H1 (cell line): ENCODE results near the gene OR10G2. TPM values are rescaled to one million over a fixed set of nuclear protein-coding genes. Genes with fewer than 3 reads are reported as not detected.

Experiments
- CTCF ChIA-PET: fragments of 300-600 bp; sonication (Branson Sonifier 250); formaldehyde crosslinking; loops from one replicate; lab custom pipeline; 2021; ENCODE audit not compliant: partially characterized antibody; lab: Charles Lee
- POLR2A ChIA-PET: fragments of 300-600 bp; sonication (Branson Sonifier 250); formaldehyde crosslinking; loops from one replicate; lab custom pipeline; 2021; ENCODE audit warnings: inconsistent platforms; ENCODE audit not compliant: partially characterized antibody; lab: Charles Lee
- DNase-seq, 2 experiments: peaks; one replicate each; pipeline versions ENCODE4 v3.0.0 to v3.0.0-alpha.2; 2010 to 2022; ENCODE audit warnings: low spot score in 2 of 2, low read depth in 1 of 2, mixed read lengths in 1 of 2
- FAIRE-seq: peaks from 2 replicates; lab custom pipeline; 2011; peaks lifted over from hg19 to GRCh38; lab: Jason Lieb, UNC
- H2AFZ ChIP-seq: 2 replicates; pipeline ENCODE4 v1.8.1; 2012; ENCODE audit warnings: low read length, inconsistent platforms
- H2AK5ac ChIP-seq: 2 replicates; pipeline ENCODE4 v1.6.1; 2013; ENCODE audit warnings: low read depth, low read length
- H2BK120ac ChIP-seq: replicated peaks from 2 replicates; pipeline ENCODE3; 2013; ENCODE audit warnings: low read depth, low read length, inconsistent platforms
- H2BK12ac ChIP-seq: 2 replicates; pipeline ENCODE4 v1.6.1; 2013; ENCODE audit warnings: low read depth, low read length
- H2BK15ac ChIP-seq: 2 replicates; pipeline ENCODE4 v1.6.1; 2013; ENCODE audit warnings: low read length
- H2BK20ac ChIP-seq: 2 replicates; pipeline ENCODE4 v1.6.1; 2013; ENCODE audit warnings: low read length
- H2BK5ac ChIP-seq: 2 replicates; pipeline ENCODE4 v1.6.1; 2013; ENCODE audit warnings: low read depth, low read length
- H3K14ac ChIP-seq: 2 replicates; pipeline ENCODE4 v1.6.1; 2013; ENCODE audit warnings: inconsistent platforms; ENCODE audit not compliant: insufficient read length
- H3K18ac ChIP-seq: 2 replicates; pipeline ENCODE4 v1.6.1; 2013; ENCODE audit warnings: low read length; ENCODE audit errors: extremely low read depth
- H3K23ac ChIP-seq: 2 replicates; pipeline ENCODE4 v1.6.1; 2013; ENCODE audit warnings: inconsistent platforms; ENCODE audit not compliant: insufficient read length
- H3K23me2 ChIP-seq: 2 replicates; pipeline ENCODE4 v1.6.1; 2013; ENCODE audit warnings: low read depth, low read length
- H3K27ac ChIP-seq: 2 replicates; pipeline ENCODE4 v1.6.1; 2011; ENCODE audit warnings: low read depth, low read length, inconsistent platforms
- H3K27me3 ChIP-seq, 4 experiments: replicated peaks in 1 of 4; 1 replicate in 1 of 4; 2 replicates in 3 of 4; pipeline versions ENCODE4 v1.6.1 to v1.8.1; 2011 to 2013; ENCODE audit warnings: low read length in 3 of 4, mild to moderate bottlenecking in 3 of 4, inconsistent platforms in 2 of 4, mixed read lengths in 2 of 4, moderate library complexity in 1 of 4; ENCODE audit not compliant: control insufficient read depth in 3 of 4, insufficient read depth in 3 of 4; ENCODE audit errors: extremely low read depth in 1 of 4
- H3K36me3 ChIP-seq, 4 experiments: 2 replicates each; pipeline versions ENCODE4 v1.6.1 to v1.8.1; 2011 to 2013; ENCODE audit warnings: mild to moderate bottlenecking in 4 of 4, low read length in 3 of 4, moderate library complexity in 2 of 4, control low read depth in 1 of 4, inconsistent platforms in 1 of 4; ENCODE audit not compliant: insufficient read depth in 4 of 4, control insufficient read depth in 2 of 4
- H3K4ac ChIP-seq: replicated peaks from 2 replicates; pipeline ENCODE3; 2013; ENCODE audit warnings: low read length, low read depth, mixed read lengths, inconsistent platforms; ENCODE audit not compliant: insufficient read length
- H3K4me1 ChIP-seq, 4 experiments: replicated peaks in 1 of 4; 1 replicate in 1 of 4; 2 replicates in 3 of 4; pipeline versions ENCODE4 v1.6.1 to v1.8.1; 2011 to 2013; ENCODE audit warnings: low read length in 3 of 4, inconsistent platforms in 2 of 4, mixed read lengths in 1 of 4; ENCODE audit not compliant: insufficient read depth in 4 of 4, control insufficient read depth in 3 of 4
- H3K4me2 ChIP-seq, 2 experiments: 2 replicates each; pipeline versions ENCODE4 v1.6.1 to v1.8.1; 2011 to 2013; ENCODE audit warnings: low read depth in 2 of 2, low read length in 2 of 2, control low read depth in 1 of 2, inconsistent platforms in 1 of 2, mild to moderate bottlenecking in 1 of 2; ENCODE audit not compliant: insufficient read depth in 1 of 2
- H3K4me3 ChIP-seq, 4 experiments: fragments of 200-600, 300-600 bp in 1 of 4; sonication (generic), shearing (Covaris generic), sonication (Bioruptor Twin) in 1 of 4; 2 replicates each; pipeline versions ENCODE4 v1.5.1 to v1.8.1; 2011 to 2016; ENCODE audit warnings: low read length in 4 of 4, low read depth in 3 of 4, control low read depth in 2 of 4, inconsistent platforms in 2 of 4, mild to moderate bottlenecking in 2 of 4, mixed read lengths in 1 of 4, moderate library complexity in 1 of 4; ENCODE audit not compliant: insufficient read depth in 2 of 4; ENCODE audit errors: extremely low read depth in 1 of 4
- H3K56ac ChIP-seq: replicated peaks from 2 replicates; pipeline ENCODE3; 2013; ENCODE audit warnings: low read depth, mild to moderate bottlenecking, mixed read lengths, low read length, inconsistent platforms; ENCODE audit not compliant: insufficient read length
- H3K79me1 ChIP-seq: 2 replicates; pipeline ENCODE4 v1.6.1; 2013; ENCODE audit warnings: low read depth, low read length, control low read depth
- H3K79me2 ChIP-seq, 2 experiments: 2 replicates each; pipeline versions ENCODE4 v1.6.1 to v1.8.1; 2012 to 2013; ENCODE audit warnings: low read length in 2 of 2, mild to moderate bottlenecking in 2 of 2, inconsistent platforms in 1 of 2; ENCODE audit not compliant: insufficient read depth in 2 of 2, control insufficient read depth in 1 of 2
- H3K9ac ChIP-seq, 4 experiments: replicated peaks in 1 of 4; 1 replicate in 1 of 4; 2 replicates in 3 of 4; pipeline versions ENCODE4 v1.6.1 to v1.8.1; 2011 to 2013; ENCODE audit warnings: low read depth in 3 of 4, low read length in 3 of 4, control low read depth in 2 of 4, mild to moderate bottlenecking in 2 of 4, moderate library complexity in 2 of 4, inconsistent platforms in 1 of 4; ENCODE audit errors: extremely low read depth in 1 of 4
- H3K9me3 ChIP-seq, 2 experiments: 2 replicates each; pipeline versions ENCODE4 v1.6.1 to v1.8.1; 2012 to 2013; ENCODE audit warnings: mild to moderate bottlenecking in 2 of 2, moderate library complexity in 2 of 2, control low read depth in 1 of 2, inconsistent platforms in 1 of 2, low read depth in 1 of 2, low read length in 1 of 2, mixed read lengths in 1 of 2; ENCODE audit not compliant: insufficient read depth in 2 of 2
- H4K20me1 ChIP-seq, 2 experiments: replicated peaks in 1 of 2; 2 replicates each; pipeline versions ENCODE3 to v1.8.1; 2011 to 2013; ENCODE audit warnings: inconsistent platforms in 2 of 2, low read length in 2 of 2, mild to moderate bottlenecking in 1 of 2; ENCODE audit not compliant: insufficient read depth in 2 of 2, control insufficient read depth in 1 of 2
- H4K5ac ChIP-seq: 2 replicates; pipeline ENCODE4 v1.6.1; 2013; ENCODE audit warnings: low read length, low read depth, mixed read lengths, inconsistent platforms; ENCODE audit not compliant: insufficient read length
- H4K8ac ChIP-seq: 2 replicates; pipeline ENCODE4 v1.8.0; 2013; ENCODE audit warnings: mild to moderate bottlenecking, moderate library complexity, low read length, inconsistent platforms; ENCODE audit not compliant: insufficient read depth; ENCODE audit errors: extremely low read depth
- H4K91ac ChIP-seq: replicated peaks from 2 replicates; pipeline ENCODE3; 2013; ENCODE audit warnings: low read length, mixed read lengths, inconsistent platforms; ENCODE audit not compliant: insufficient read length
- ASH2L ChIP-seq: fragments of 200-600, 300-600 bp; sonication (generic); IDR thresholded peaks from one replicate; pipeline ENCODE4 v1.7.1; 2017; ENCODE audit warnings: low read length
- ATF2 ChIP-seq: IDR thresholded peaks from 2 replicates; pipeline ENCODE4 v1.6.1; 2012; ENCODE audit warnings: low read length, inconsistent platforms
- EP300 ChIP-seq, 2 experiments: IDR thresholded peaks; 1 replicate in 1 of 2; 2 replicates in 1 of 2; pipeline ENCODE4 v1.6.1; 2011 to 2012; ENCODE audit warnings: low read depth in 2 of 2, low read length in 2 of 2, mild to moderate bottlenecking in 2 of 2, borderline replicate concordance in 1 of 2, inconsistent platforms in 1 of 2, moderate library complexity in 1 of 2
- GTF2F1 ChIP-seq: IDR thresholded peaks from 2 replicates; pipeline ENCODE4 v1.6.1; 2012; ENCODE audit warnings: low read depth, low read length, improper control_type of control experiment, borderline replicate concordance
- HDAC6 ChIP-seq: IDR thresholded peaks from one replicate; pipeline ENCODE4 v1.7.1; 2012; ENCODE audit warnings: low read depth, mild to moderate bottlenecking, inconsistent platforms, low read length, moderate library complexity
- JUND ChIP-seq: IDR thresholded peaks from 2 replicates; pipeline ENCODE4 v1.6.1; 2011; ENCODE audit warnings: mild to moderate bottlenecking, improper control_type of control experiment, low read length
- KDM1A ChIP-seq: fragments of 200-600, 300-600 bp; sonication (generic); IDR thresholded peaks from 2 replicates; pipeline ENCODE4 v1.7.1; 2016; ENCODE audit warnings: mild to moderate bottlenecking, low read length, borderline replicate concordance
- POLR2AphosphoS5 ChIP-seq: IDR thresholded peaks from 2 replicates; pipeline ENCODE4 v1.6.1; 2011; ENCODE audit warnings: low read depth, low read length
- RXRA ChIP-seq: IDR thresholded peaks from 2 replicates; pipeline ENCODE4 v1.6.1; 2011; ENCODE audit warnings: low read depth, mild to moderate bottlenecking, low read length, moderate library complexity; ENCODE audit not compliant: insufficient read depth
- SP1 ChIP-seq: IDR thresholded peaks from 2 replicates; pipeline ENCODE4 v1.6.1; 2011; ENCODE audit warnings: low read depth, low read length
- WGBS, 2 experiments: shearing (Covaris generic) in 1 of 2; methylation state at CpG; one replicate each; pipeline versions ENCODE4 v1.1.6 to v1.1.7; 2013 to 2015; ENCODE audit warnings: low lambda C conversion rate in 2 of 2, mixed read lengths in 2 of 2, inconsistent platforms in 1 of 2, low coverage in 1 of 2, missing lambda C conversion rate in 1 of 2; ENCODE audit not compliant: insufficient replicate concordance in 2 of 2, insufficient coverage in 1 of 2, insufficient read length in 1 of 2; ENCODE audit errors: extremely low coverage in 1 of 2, missing lambda C conversion rate in 1 of 2; 5-methylcytosine and 5-hydroxymethylcytosine counted together
- polyA plus RNA-seq, 7 experiments: library from polyadenylated mRNA; depleted of rRNA in 3 of 7; stranded (reverse) in 5 of 7; unstranded in 2 of 7; fragments of >200 nt in 5 of 7; fragments of 200-250 nt in 2 of 7; gene quantifications; 1 replicate in 5 of 7; 2 replicates in 1 of 7; 4 replicates in 1 of 7; pipeline versions ENCODE4 v1.2.1 to v1.2.3, GENCODE V29; 2011 to 2013; ENCODE audit warnings: missing spikeins in 2 of 7, mixed read lengths in 2 of 7
- total RNA-seq: library from RNA; stranded (reverse); fragmentation: NEBNext Ultra II Directional; extraction: Animal tissue kit (Norgen Biotek cat#: 25700); gene quantifications from 2 replicates; pipeline ENCODE4 v1.2.1, GENCODE V29; 2021

Gene OR10G2
- total and polyA plus RNA-seq, 2 of the 8 experiments (the other 6 are each of a cell fraction or from before 2014, with no cell fraction given) = not detected

DNA sequence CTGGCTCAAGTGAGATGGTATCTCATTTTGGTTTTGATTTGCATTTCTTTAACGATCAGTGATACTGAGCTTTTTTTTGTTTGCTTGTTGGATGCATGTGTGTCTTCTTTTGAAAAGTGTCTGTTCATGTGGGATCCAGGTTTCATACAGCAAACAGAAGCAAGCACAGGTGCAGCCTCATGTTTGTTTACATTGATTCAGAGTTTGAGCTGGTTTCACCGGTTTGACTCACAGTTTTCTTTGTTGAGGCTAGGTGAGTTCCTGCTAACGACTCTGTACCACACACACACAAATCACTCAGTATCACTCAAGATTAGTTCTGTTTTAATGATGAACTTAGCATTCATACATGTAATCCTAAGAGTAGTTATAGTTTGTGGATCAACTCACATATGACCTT is 3.7 kb downstream of the OR10G2 start:
- 45% methylated on average over 3 of the region's 3 CpGs; no CpG with 5 or more reads in 1 of the 2 experiments for WGBS, 2 experiments
- H2AFZ ChIP-seq = no peak overlapping the region
- H2AK5ac ChIP-seq = no peak overlapping the region

More for the DNA sequence above, 3.7 kb downstream of the OR10G2 start:
- no peak overlapping the region for H2BK15ac ChIP-seq
- H2BK5ac ChIP-seq = no peak overlapping the region
- H3K9me3 ChIP-seq = no peaks in the 10 kb centered on the region
- H3K27ac ChIP-seq = no peak overlapping the region
- H3K27me3 ChIP-seq = no peaks in the 10 kb centered on the region
- ChIA-PET POLR2A (no interaction called here), CTCF (interaction anchor here (1.7 kb wide), 1 partner anchor 9 kb away, joined by 5 read pairs; no protein-coding TSS in a partner anchor)
- H3K79me2 ChIP-seq = no peaks in the 10 kb centered on the region
- no peaks in the 10 kb centered on the region for H3K79me1 ChIP-seq
- TF ChIP-seq HDAC6 (no peak), POLR2AphosphoS5 (no peak), EP300 (IDR thresholded peaks at IDR 0.05; ENCODE audit: borderline replicate concordance in 1 of 2, low read depth in 2 of 2, low read length in 2 of 2) (no peak), KDM1A (no peak), ASH2L (no peak), SP1 (no peak), RXRA (no peak), ATF2 (no peak), GTF2F1 (no peak), JUND (no peak)
- no peak overlapping the region for H3K4me2 ChIP-seq
- H2BK20ac ChIP-seq = no peak overlapping the region
- H4K5ac ChIP-seq = no peak overlapping the region
- DNase-seq = no peak
- H4K20me1 ChIP-seq = no peaks in the 10 kb centered on the region
- H3K4me3 ChIP-seq = no peak overlapping the region
- no peak overlapping the region for H3K23ac ChIP-seq
- no peaks in the 10 kb centered on the region for H3K23me2 ChIP-seq
- no peak overlapping the region for H3K4ac ChIP-seq
- no peak overlapping the region for H4K91ac ChIP-seq
- no peak overlapping the region for H4K8ac ChIP-seq
- H3K9ac ChIP-seq = no peak overlapping the region
- no peak overlapping the region for H2BK12ac ChIP-seq
- no peaks in the 10 kb centered on the region for H3K4me1 ChIP-seq
- no peak overlapping the region for H3K56ac ChIP-seq
- no peak for FAIRE-seq
- H2BK120ac ChIP-seq = no peak overlapping the region
- no peak overlapping the region for H3K14ac ChIP-seq
- H3K18ac ChIP-seq = no peak overlapping the region
- no peaks in the 10 kb centered on the region for H3K36me3 ChIP-seq
